ENCODE results near the gene DAND5. TPM values are rescaled to one million over a fixed set of nuclear protein-coding genes. Genes with fewer than 3 reads are reported as not detected.

The DAND5 gene
- total and polyA plus RNA-seq, 9 of the 15 experiments (the other 6 are each of a cell fraction or from before 2014, with no cell fraction given): 0.22 to 0.83 (median 0.60) TPM

GRCh38 chr19:12937927-12938778 lies 31.2 kb upstream of the DAND5 start, which contains the start of gene CALR (continued):
- no peak for TF ChIP-seq RAD21 (CRISPR knock-in tag; conservative IDR thresholded peaks at IDR 0.05 in 1 of 2, IDR thresholded peaks at IDR 0.05 in 1 of 2)
- no peak; the same call in 1 of the 2 replicates for TF ChIP-seq POLR2AphosphoS2 (IDR thresholded peaks at IDR 0.05; ENCODE audit: low read length)
- peak; percentile 99 for TF ChIP-seq MBD2 (IDR thresholded peaks at IDR 0.05; ENCODE audit: borderline replicate concordance, low read depth)
- no peak for TF ChIP-seq MAFF (IDR thresholded peaks at IDR 0.05; ENCODE audit: low read length)
- TF ChIP-seq CGGBP1 (CRISPR knock-in tag; IDR thresholded peaks at IDR 0.05): peak; percentile 81; the same call in 1 of the 2 replicates
- no peak for TF ChIP-seq NR3C1 (CRISPR knock-in tag; IDR thresholded peaks at IDR 0.05)
- peak; percentile 99 for TF ChIP-seq TARDBP (IDR thresholded peaks at IDR 0.05)
- TF ChIP-seq MCM2 (IDR thresholded peaks at IDR 0.05; ENCODE audit: low read depth): no peak
- TF ChIP-seq RBM39 (optimal IDR thresholded peaks at IDR 0.05; ENCODE audit: low read depth, low read length): peak; percentile 29
- no peak for TF ChIP-seq ZNF217 (CRISPR knock-in tag; IDR thresholded peaks at IDR 0.05)
- TF ChIP-seq SLC30A9 (CRISPR knock-in tag; IDR thresholded peaks at IDR 0.05): no peak
- no peak for TF ChIP-seq DIDO1 (tag; IDR thresholded peaks at IDR 0.05; ENCODE audit: low read depth)
- TF ChIP-seq JUN (IDR thresholded peaks at IDR 0.05; ENCODE audit: borderline replicate concordance, low read depth, low read length): no peak; the same call in 1 of the 2 replicates
- TF ChIP-seq JUN (CRISPR knock-in tag; IDR thresholded peaks at IDR 0.05; ENCODE audit: borderline replicate concordance): peak; percentile 85; the same call in 1 of the 2 replicates
- TF ChIP-seq ZBTB7A (IDR thresholded peaks at IDR 0.05; ENCODE audit: borderline replicate concordance, control insufficient read depth, low read depth, low read length): peak; percentile 78
- TF ChIP-seq ZNF311 (CRISPR knock-in tag; IDR thresholded peaks at IDR 0.05): peak; percentile 70; the same call in 1 of the 2 replicates
- TF ChIP-seq ZBTB5 (IDR thresholded peaks at IDR 0.05): no peak
- TF ChIP-seq ZHX1 (conservative IDR thresholded peaks at IDR 0.05; ENCODE audit: low read length): peak; percentile 15; the same call in 1 of the 2 replicates
- TF ChIP-seq CTBP1 (IDR thresholded peaks at IDR 0.05; ENCODE audit: borderline replicate concordance): peak; percentile 45; the same call in 1 of the 2 replicates
- 0 out of 2 replicates have a peak, but pooled peaks have one; percentile 22 for TF ChIP-seq ATF6 (CRISPR knock-in tag; IDR thresholded peaks at IDR 0.05)
- TF ChIP-seq ZKSCAN1 (IDR thresholded peaks at IDR 0.05; ENCODE audit: low read depth, low read length): no peak
- TF ChIP-seq ZNF124 (CRISPR knock-in tag; IDR thresholded peaks at IDR 0.05): no peak

All from K562 (cell line).